LHCN-M2 (cell line): ENCODE results near the gene COL23A1. TPM values are rescaled to one million over a fixed set of nuclear protein-coding genes. Genes with fewer than 3 reads are reported as not detected.
"Not testable (repeated sequence)": the region's sequence is repeated elsewhere in the genome, so short reads cannot be mapped to it uniquely, and the experiment has no call there.

Source experiments
- DNase-seq: peaks from one replicate; pipeline ENCODE4 v3.0.0-alpha.2; 2012; ENCODE audit warnings: low read depth
- total RNA-seq: library from RNA; depleted of rRNA; stranded (reverse); fragments of >200 nt; gene quantifications from 2 replicates; pipeline ENCODE4 v1.2.3, GENCODE V29; 2014

The COL23A1 gene
- total RNA-seq, 1 experiment from 2014 or later, result not detected

GRCh38 chr5:178230879-178231538, 359.2 kb downstream of the COL23A1 start:
- DNase-seq, result no peak

GRCh38 chr5:178229861-178230260, 360.3 kb downstream of the COL23A1 start:
- DNase-seq, result no peak

- not testable (repeated sequence) for DNase-seq
Measured at GRCh38 chr5:178229111-178229510, 361.1 kb downstream of the COL23A1 start.

- no peak for DNase-seq
Measured at GRCh38 chr5:178228609-178229008, 361.6 kb downstream of the COL23A1 start.

GRCh38 chr5:178227929-178228328, 362.3 kb downstream of the COL23A1 start:
- no peak for DNase-seq

GRCh38 chr5:178227138-178227659, 363.0 kb downstream of the COL23A1 start:
- peak; percentile 35 for DNase-seq

- no peak for DNase-seq
Measured at GRCh38 chr5:178225174-178225573, 365.0 kb downstream of the COL23A1 start.

- no peak for DNase-seq
Measured at GRCh38 chr5:178224403-178224802, 365.8 kb downstream of the COL23A1 start.

- no peak for DNase-seq
Measured at GRCh38 chr5:178223828-178224335, 366.3 kb downstream of the COL23A1 start.

- DNase-seq, result no peak
Measured at GRCh38 chr5:178223196-178223773, 366.9 kb downstream of the COL23A1 start.

- no peak for DNase-seq
Measured at GRCh38 chr5:178222292-178222691, 367.9 kb downstream of the COL23A1 start.

GRCh38 chr5:178221853-178222252, 368.3 kb downstream of the COL23A1 start:
- no peak for DNase-seq

GRCh38 chr5:178221282-178221681, 368.9 kb downstream of the COL23A1 start:
- no peak for DNase-seq

- DNase-seq, result no peak
Measured at GRCh38 chr5:178218827-178219226, 371.4 kb downstream of the COL23A1 start.

GRCh38 chr5:178218237-178218776, 371.9 kb downstream of the COL23A1 start:
- DNase-seq, result no peak

GRCh38 chr5:178216779-178217178, 373.4 kb downstream of the COL23A1 start:
- no peak for DNase-seq

- DNase-seq, result no peak
Measured at GRCh38 chr5:178216088-178216534, 374.1 kb downstream of the COL23A1 start.

- DNase-seq, result no peak
Measured at GRCh38 chr5:178215280-178216002, 374.8 kb downstream of the COL23A1 start.

- DNase-seq, result no peak
Measured at GRCh38 chr5:178214160-178214803, 375.9 kb downstream of the COL23A1 start.

- DNase-seq, result no peak
Measured at GRCh38 chr5:178213748-178214151, 376.4 kb downstream of the COL23A1 start.

GRCh38 chr5:178213003-178213461, 377.2 kb downstream of the COL23A1 start:
- no peak for DNase-seq
